AG04449 (cell line): ENCODE measurements around the gene ULBP2.
"Not testable (repeated sequence)": the region's sequence is repeated elsewhere in the genome, so short reads cannot be mapped to it uniquely, and the experiment has no call there.

Experiments
- CTCF ChIA-PET: fragments of 350-600 bp; formaldehyde crosslinking; extraction: SDS; loops from one replicate; lab custom pipeline; 2021; ENCODE audit warnings: antibody characterized with exemption; lab: Yijun Ruan, JAX
- POLR2A ChIA-PET: fragments of 400-600, 350-600 bp; formaldehyde crosslinking; extraction: SDS; loops from one replicate; lab custom pipeline; 2020; ENCODE audit warnings: antibody characterized with exemption, inconsistent platforms; lab: Yijun Ruan, JAX
- DNase-seq: peaks from one replicate; pipeline ENCODE4 v3.0.0-alpha.2; 2010; ENCODE audit warnings: low read depth, low spot score
- H3K4me3 ChIP-seq: 2 replicates; pipeline ENCODE4 v1.5.1; 2011; ENCODE audit warnings: low read depth, mild to moderate bottlenecking, control low read depth, low read length
- CTCF ChIP-seq: IDR thresholded peaks from one replicate; pipeline ENCODE4 v1.5.1; 2011; ENCODE audit warnings: mild to moderate bottlenecking, moderate library complexity, low read length, control low read depth, inconsistent platforms; ENCODE audit not compliant: insufficient read depth; ENCODE audit errors: missing control alignments

Gene ULBP2

GRCh38 chr6:149958124-149958523, 16.3 kb downstream of the ULBP2 start:
- CTCF ChIA-PET, H3K4me3 ChIP-seq, POLR2A ChIA-PET, DNase-seq: not testable (repeated sequence)

- POLR2A ChIA-PET, DNase-seq, CTCF ChIA-PET: not testable (repeated sequence)
Measured at GRCh38 chr6:149959806-149960205, 18.0 kb downstream of the ULBP2 start.

GRCh38 chr6:149960488-149960887, 18.7 kb downstream of the ULBP2 start:
- no peak for TF ChIP-seq CTCF
- no peak overlapping the region for H3K4me3 ChIP-seq
- ChIA-PET POLR2A (no interaction called here), CTCF (no interaction called here)
- no peak for DNase-seq

More at GRCh38 chr6:149959806-149960205, 18.0 kb downstream of the ULBP2 start:
- H3K4me3 ChIP-seq, result not testable (repeated sequence)

- no peak for DNase-seq
- CTCF ChIA-PET, result interaction anchor here (0.9 to 1.7 kb wide), 2 partner anchors 9 to 56 kb away, joined by 3 to 5 read pairs; no protein-coding TSS in a partner anchor
- TF ChIP-seq CTCF, result no peak
- POLR2A ChIA-PET, result no interaction called here
- H3K4me3 ChIP-seq, result no peak overlapping the region
Measured at GRCh38 chr6:149961728-149962425, 20.1 kb downstream of the ULBP2 start.

GRCh38 chr6:149962461-149963211, 20.8 kb downstream of the ULBP2 start:
- no peak for TF ChIP-seq CTCF
- peak overlapping the region; percentile 61 for H3K4me3 ChIP-seq
- no peak for DNase-seq
- CTCF ChIA-PET, result interaction anchor here (0.9 to 1.7 kb wide), 2 partner anchors 10 to 55 kb away, joined by 3 to 5 read pairs; no protein-coding TSS in a partner anchor
- POLR2A ChIA-PET, result no interaction called here

GRCh38 chr6:149963212-149963461, 21.3 kb downstream of the ULBP2 start:
- no peak for DNase-seq
- H3K4me3 ChIP-seq, result peak overlapping the region; percentile 61
- no peak for TF ChIP-seq CTCF
- CTCF ChIA-PET, result no interaction called here
- POLR2A ChIA-PET, result no interaction called here

- POLR2A ChIA-PET, result no interaction called here
Measured at GRCh38 chr6:149963462-149964307, 21.9 kb downstream of the ULBP2 start, which contains the start of gene ULBP1. Gene ULBP1 (plus strand): TSS chr6:149963943. CDS start chr6:149964050, 107 bp downstream.

More at GRCh38 chr6:149963462-149964307, 21.9 kb downstream of the ULBP2 start, which contains the start of gene ULBP1:
- H3K4me3 ChIP-seq, result peak within 1 kb of the TSS; percentile 61
- peak; percentile 34 for TF ChIP-seq CTCF
- DNase-seq, result peak; percentile 23
- CTCF ChIA-PET, result interaction anchor here (0.8 kb wide), 1 partner anchor 239 kb away, joined by 3 read pairs; no protein-coding TSS in a partner anchor
